ENCODE measurements around the gene GUCA2B.

Gene GUCA2B

GRCh38 chr1:42152907-42153600 is at the start of gene GUCA2B:
GUCA2B (plus strand) TSS chr1:42153410; CDS start chr1:42153451, 41 bp downstream.
- Mint-ChIP-seq H3K27ac (no peak within 1 kb of the TSS), H3K36me3 (ENCODE audit: low read depth) (no peaks in the 10 kb centered on the region), H3K4me1 (no peaks in the 10 kb centered on the region), H3K9me3 (no peaks in the 10 kb centered on the region), H3K27me3 (ENCODE audit: low read depth) (peaks cover 28% of the 10 kb centered on the region), H3K4me3 (no peak within 1 kb of the TSS)
- no peak for TF ChIP-seq CTCF (IDR thresholded peaks at IDR 0.05; ENCODE audit: unreplicated experiment in 3 of 3)

GRCh38 chr1:42105025-42105424 is 48.2 kb upstream of the GUCA2B start:
- no peak for TF ChIP-seq CTCF (IDR thresholded peaks at IDR 0.05; ENCODE audit: unreplicated experiment in 3 of 3)
- H3K27ac Mint-ChIP-seq = no peak overlapping the region
- H3K27me3 Mint-ChIP-seq (ENCODE audit: low read depth) = peaks cover 38% of the 10 kb centered on the region
- H3K9me3 Mint-ChIP-seq = peaks cover 13% of the 10 kb centered on the region
- no peaks in the 10 kb centered on the region for H3K36me3 Mint-ChIP-seq (ENCODE audit: low read depth)
- no peak overlapping the region for H3K4me3 Mint-ChIP-seq
- H3K4me1 Mint-ChIP-seq = no peaks in the 10 kb centered on the region

GRCh38 chr1:42108309-42108708 is 44.9 kb upstream of the GUCA2B start:
- H3K27ac Mint-ChIP-seq = no peak overlapping the region

GRCh38 chr1:42109600-42109999 is 43.6 kb upstream of the GUCA2B start:
- Mint-ChIP-seq H3K9me3 (peaks cover 2% of the 10 kb centered on the region), H3K36me3 (ENCODE audit: low read depth) (no peaks in the 10 kb centered on the region), H3K27me3 (ENCODE audit: low read depth) (peaks cover 16% of the 10 kb centered on the region), H3K4me3 (no peak overlapping the region), H3K27ac (no peak overlapping the region), H3K4me1 (no peaks in the 10 kb centered on the region)
- TF ChIP-seq CTCF (IDR thresholded peaks at IDR 0.05; ENCODE audit: unreplicated experiment in 3 of 3) = no peak

More at GRCh38 chr1:42108309-42108708, 44.9 kb upstream of the GUCA2B start:
- no peaks in the 10 kb centered on the region for H3K4me1 Mint-ChIP-seq
- peaks cover 5% of the 10 kb centered on the region for H3K9me3 Mint-ChIP-seq
- no peaks in the 10 kb centered on the region for H3K36me3 Mint-ChIP-seq (ENCODE audit: low read depth)
- no peak for TF ChIP-seq CTCF (IDR thresholded peaks at IDR 0.05; ENCODE audit: unreplicated experiment in 3 of 3)
- H3K4me3 Mint-ChIP-seq = no peak overlapping the region
- H3K27me3 Mint-ChIP-seq (ENCODE audit: low read depth) = peaks cover 19% of the 10 kb centered on the region

- H3K27me3 Mint-ChIP-seq (ENCODE audit: low read depth) = peaks cover 25% of the 10 kb centered on the region
- no peak overlapping the region for H3K27ac Mint-ChIP-seq
- no peak overlapping the region for H3K4me3 Mint-ChIP-seq
- H3K4me1 Mint-ChIP-seq = no peaks in the 10 kb centered on the region
- H3K9me3 Mint-ChIP-seq = peaks cover 2% of the 10 kb centered on the region
- TF ChIP-seq CTCF (IDR thresholded peaks at IDR 0.05; ENCODE audit: unreplicated experiment in 3 of 3) = no peak
- H3K36me3 Mint-ChIP-seq (ENCODE audit: low read depth) = no peaks in the 10 kb centered on the region
Measured at GRCh38 chr1:42114229-42114628, 39.0 kb upstream of the GUCA2B start.

GRCh38 chr1:42117214-42117613 is 36.0 kb upstream of the GUCA2B start:
- Mint-ChIP-seq H3K4me3 (no peak overlapping the region), H3K27me3 (ENCODE audit: low read depth) (peaks cover 25% of the 10 kb centered on the region), H3K36me3 (ENCODE audit: low read depth) (no peaks in the 10 kb centered on the region), H3K4me1 (no peaks in the 10 kb centered on the region), H3K27ac (no peak overlapping the region), H3K9me3 (peaks cover 9% of the 10 kb centered on the region)
- no peak for TF ChIP-seq CTCF (IDR thresholded peaks at IDR 0.05; ENCODE audit: unreplicated experiment in 3 of 3)

Data from nephron (organoid).